ENCODE data around the gene ASPSCR1. TPM values are rescaled to one million over a fixed set of nuclear protein-coding genes. Genes with fewer than 3 reads are reported as not detected.

The ASPSCR1 gene
- total RNA-seq, 6 donors from 2014 or later = 26.0 to 96.4 (median 56.1) TPM

DNA sequence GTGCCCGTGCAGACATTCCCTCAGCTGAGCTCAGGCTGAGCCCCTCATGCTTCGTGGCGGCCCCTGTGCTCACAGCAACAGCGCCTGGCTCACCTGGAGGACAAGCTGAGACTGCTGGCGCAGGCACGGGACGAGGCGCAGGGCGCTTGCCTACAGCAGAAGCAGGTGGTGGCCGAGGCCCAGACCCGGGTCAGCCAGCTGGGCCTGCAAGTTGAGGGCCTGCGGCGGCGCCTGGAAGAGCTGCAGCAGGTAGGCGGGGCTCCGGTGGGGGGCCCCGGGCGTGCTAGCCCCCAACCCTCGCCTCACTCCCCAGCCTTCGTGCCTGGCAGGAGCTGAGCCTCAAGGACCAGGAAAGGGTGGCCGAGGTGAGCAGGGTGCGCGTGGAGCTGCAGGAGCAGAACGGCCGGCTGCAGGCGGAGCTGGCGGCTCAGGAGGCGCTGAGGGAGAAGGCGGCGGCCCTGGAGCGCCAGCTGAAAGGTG lies 52.6 kb downstream of the ASPSCR1 start:
- DNase-seq (peak in 1 of 2 donors; percentile 83), ATAC-seq (ENCODE audit: low FRiP score in 2 of 2) (no peak)
- no peaks in the 10 kb centered on the region for H3K9me3 ChIP-seq
- TF ChIP-seq, protein P1, sequence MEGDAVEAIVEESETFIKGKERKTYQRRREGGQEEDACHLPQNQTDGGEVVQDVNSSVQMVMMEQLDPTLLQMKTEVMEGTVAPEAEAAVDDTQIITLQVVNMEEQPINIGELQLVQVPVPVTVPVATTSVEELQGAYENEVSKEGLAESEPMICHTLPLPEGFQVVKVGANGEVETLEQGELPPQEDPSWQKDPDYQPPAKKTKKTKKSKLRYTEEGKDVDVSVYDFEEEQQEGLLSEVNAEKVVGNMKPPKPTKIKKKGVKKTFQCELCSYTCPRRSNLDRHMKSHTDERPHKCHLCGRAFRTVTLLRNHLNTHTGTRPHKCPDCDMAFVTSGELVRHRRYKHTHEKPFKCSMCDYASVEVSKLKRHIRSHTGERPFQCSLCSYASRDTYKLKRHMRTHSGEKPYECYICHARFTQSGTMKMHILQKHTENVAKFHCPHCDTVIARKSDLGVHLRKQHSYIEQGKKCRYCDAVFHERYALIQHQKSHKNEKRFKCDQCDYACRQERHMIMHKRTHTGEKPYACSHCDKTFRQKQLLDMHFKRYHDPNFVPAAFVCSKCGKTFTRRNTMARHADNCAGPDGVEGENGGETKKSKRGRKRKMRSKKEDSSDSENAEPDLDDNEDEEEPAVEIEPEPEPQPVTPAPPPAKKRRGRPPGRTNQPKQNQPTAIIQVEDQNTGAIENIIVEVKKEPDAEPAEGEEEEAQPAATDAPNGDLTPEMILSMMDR (IDR thresholded peaks at IDR 0.05) = no peak
- TF ChIP-seq EP300 (IDR thresholded peaks at IDR 0.05) (no peak), POLR2A (IDR thresholded peaks at IDR 0.05) (no peak), POLR2AphosphoS5 (IDR thresholded peaks at IDR 0.05) (no peak)
- H3K4me1 ChIP-seq = peaks cover 18 to 26% (median 21%) of the 10 kb centered on the region in 4 donors
- peak overlapping the region in 2 of 4 donors; percentile 20 to 68 for H3K27ac ChIP-seq
- 57 to 68% methylated on average over 10 to 26 of the region's 31 CpGs for WGBS, 2 donors
- peak overlapping the region in 3 of 4 donors; percentile 54 to 61 (median 60) for H3K4me3 ChIP-seq
- H3K36me3 ChIP-seq = peaks cover 0 to 9% (median under 1%) of the 10 kb centered on the region in 4 donors
- H3K27me3 ChIP-seq = peaks cover 0 to 5% (median 1%) of the 10 kb centered on the region in 4 donors

DNA sequence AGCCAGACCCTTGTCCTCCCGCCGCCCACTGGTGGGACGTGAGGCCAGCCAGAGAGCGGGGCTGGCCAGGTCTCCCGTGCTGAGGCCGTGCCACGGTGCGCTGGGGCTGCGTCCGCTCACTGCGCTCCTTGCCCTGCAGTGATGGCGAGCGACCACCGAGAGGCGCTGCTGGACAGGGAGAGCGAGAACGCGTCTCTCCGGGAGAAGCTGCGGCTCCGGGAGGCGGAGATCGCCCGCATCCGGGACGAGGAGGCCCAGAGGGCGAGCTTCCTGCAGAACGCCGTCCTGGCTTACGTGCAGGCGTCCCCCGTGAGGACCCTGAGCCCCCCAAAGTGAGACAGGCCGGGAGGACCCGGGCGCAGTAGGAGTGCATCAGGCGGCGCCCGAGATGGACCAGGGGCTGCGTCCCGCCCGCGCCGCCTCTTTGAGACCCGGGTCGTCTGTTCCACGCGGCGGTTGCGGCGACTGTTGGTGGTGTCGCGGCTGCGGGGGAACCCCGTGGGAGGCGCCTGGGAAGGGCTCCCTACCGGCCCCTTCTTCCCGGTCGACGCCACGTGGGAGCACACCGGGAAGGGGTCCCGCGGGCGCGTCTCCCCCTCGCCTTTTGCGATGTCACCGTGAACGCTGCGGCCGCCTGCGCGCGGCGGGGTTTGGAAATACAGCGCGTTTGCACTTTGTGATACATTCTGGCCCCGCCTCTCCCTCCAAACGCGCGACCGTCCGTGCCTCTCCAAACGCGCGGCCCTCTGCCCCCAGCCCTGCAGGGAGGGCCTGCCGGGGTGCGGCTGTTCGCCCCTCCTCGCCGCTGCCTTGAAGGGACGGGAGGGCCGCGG lies 53.3 kb downstream of the ASPSCR1 start:
- peak overlapping the region in 3 of 4 donors; percentile 19 to 74 (median 68) for H3K27ac ChIP-seq
- DNase-seq = peak; percentile 89 to 96
- peak; percentile 89 to 94 for ATAC-seq (ENCODE audit: low FRiP score in 2 of 2)
- H3K4me1 ChIP-seq = peaks cover 18 to 28% (median 23%) of the 10 kb centered on the region in 4 donors
- TF ChIP-seq, protein P1 (IDR thresholded peaks at IDR 0.05) = peak; percentile 87 to 99 (median 98)
- no peak for TF ChIP-seq POLR2AphosphoS5 (IDR thresholded peaks at IDR 0.05)
- TF ChIP-seq EP300 (IDR thresholded peaks at IDR 0.05) = no peak
- TF ChIP-seq POLR2A (IDR thresholded peaks at IDR 0.05) = peak in 1 of 4 donors; percentile 28
- WGBS, 2 donors = 0 to 3% methylated on average over 42 to 58 of the region's 94 CpGs
- peaks cover 0 to 9% (median 4%) of the 10 kb centered on the region in 4 donors for H3K36me3 ChIP-seq
- peak overlapping the region; percentile 41 to 61 (median 57) for H3K4me3 ChIP-seq
- H3K27me3 ChIP-seq = peaks cover 0 to 5% (median 1%) of the 10 kb centered on the region in 4 donors
- no peaks in the 10 kb centered on the region for H3K9me3 ChIP-seq

DNA sequence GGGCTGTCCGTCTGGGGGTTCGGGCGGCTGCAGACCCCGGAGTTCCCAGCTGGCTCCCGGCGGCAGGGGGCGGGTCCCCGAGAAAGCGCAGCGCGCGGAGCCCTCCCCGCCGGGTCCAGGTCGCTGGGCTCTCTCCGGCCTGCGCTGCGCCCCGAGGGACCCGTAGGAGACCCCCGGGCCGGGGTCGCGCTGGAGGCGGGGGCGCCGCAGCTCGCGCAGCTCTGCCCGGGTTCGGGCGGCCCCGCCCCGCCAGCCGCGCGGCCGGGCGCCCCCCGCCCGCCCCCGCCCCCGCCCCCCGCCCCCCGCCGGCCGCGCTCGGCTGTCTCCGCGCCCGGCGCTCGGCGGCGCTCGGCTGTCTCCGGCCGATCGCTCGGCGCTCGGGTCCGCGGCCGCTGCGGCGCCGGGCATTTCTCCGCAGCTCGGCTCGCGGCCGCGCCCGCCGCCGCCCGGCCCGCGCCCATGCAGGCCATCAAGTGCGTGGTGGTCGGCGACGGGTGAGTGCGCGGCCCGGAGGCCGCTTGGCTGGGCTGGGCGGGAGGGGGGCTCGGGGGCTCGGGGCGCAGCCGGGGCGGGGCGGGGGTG lies 54.0 kb downstream of the ASPSCR1 start, which contains the start of gene RAC3:
TSS of gene RAC3 (plus strand) at position 376 of the 582 bp plus-strand sequence. CDS start at position 460, 84 bp downstream.
- H3K27ac ChIP-seq = peak within 1 kb of the TSS in 3 of 4 donors; percentile 19 to 74 (median 68)
- TF ChIP-seq POLR2AphosphoS5 (IDR thresholded peaks at IDR 0.05) (no peak), EP300 (IDR thresholded peaks at IDR 0.05) (no peak), POLR2A (IDR thresholded peaks at IDR 0.05) (no peak)
- TF ChIP-seq, protein P1 (IDR thresholded peaks at IDR 0.05) = no peak

GRCh38 chr17:82031885-82032627 lies 54.6 kb downstream of the ASPSCR1 start:
- Histone ChIP-seq H3K4me1 (peaks cover 29 to 41% (median 35%) of the 10 kb centered on the region in 4 donors), H3K9me3 (no peaks in the 10 kb centered on the region), H3K27me3 (peaks cover 0 to 5% (median 1%) of the 10 kb centered on the region in 4 donors), H3K36me3 (peaks cover 0 to 13% (median 4%) of the 10 kb centered on the region in 4 donors), H3K27ac (no peak overlapping the region), H3K4me3 (peak overlapping the region in 3 of 4 donors; percentile 47 to 60 (median 54))
- TF ChIP-seq POLR2AphosphoS5 (IDR thresholded peaks at IDR 0.05) (no peak), POLR2A (IDR thresholded peaks at IDR 0.05) (no peak), EP300 (IDR thresholded peaks at IDR 0.05) (no peak)
- TF ChIP-seq, protein P1 (IDR thresholded peaks at IDR 0.05) = no peak
- DNase-seq = peak; percentile 74 to 88
- WGBS, 2 donors = 3 to 22% methylated on average over 8 to 31 of the region's 59 CpGs
- ATAC-seq (ENCODE audit: low FRiP score in 2 of 2) = peak in 1 of 2 donors; percentile 2

More for the DNA sequence above, 54.0 kb downstream of the ASPSCR1 start, which contains the start of gene RAC3:
- peaks cover 0 to 13% (median 4%) of the 10 kb centered on the region in 4 donors for H3K36me3 ChIP-seq
- no CpG with 5 or more reads among the region's 96 CpGs for WGBS, 2 donors
- peaks cover 0 to 5% (median 1%) of the 10 kb centered on the region in 4 donors for H3K27me3 ChIP-seq
- DNase-seq (peak in 1 of 2 donors; percentile 85), ATAC-seq (ENCODE audit: low FRiP score in 2 of 2) (no peak)
- peaks cover 23 to 35% (median 30%) of the 10 kb centered on the region in 4 donors for H3K4me1 ChIP-seq
- H3K9me3 ChIP-seq = no peaks in the 10 kb centered on the region
- peak within 1 kb of the TSS; percentile 41 to 61 (median 57) for H3K4me3 ChIP-seq

Measured in upper lobe of left lung (tissue), 6 donors.